ENCODE data around the gene IL4. TPM values are rescaled to one million over a fixed set of nuclear protein-coding genes. Genes with fewer than 3 reads are reported as not detected.

Gene IL4
- total and polyA plus RNA-seq, 2 experiments from 2014 or later = not detected

DNA sequence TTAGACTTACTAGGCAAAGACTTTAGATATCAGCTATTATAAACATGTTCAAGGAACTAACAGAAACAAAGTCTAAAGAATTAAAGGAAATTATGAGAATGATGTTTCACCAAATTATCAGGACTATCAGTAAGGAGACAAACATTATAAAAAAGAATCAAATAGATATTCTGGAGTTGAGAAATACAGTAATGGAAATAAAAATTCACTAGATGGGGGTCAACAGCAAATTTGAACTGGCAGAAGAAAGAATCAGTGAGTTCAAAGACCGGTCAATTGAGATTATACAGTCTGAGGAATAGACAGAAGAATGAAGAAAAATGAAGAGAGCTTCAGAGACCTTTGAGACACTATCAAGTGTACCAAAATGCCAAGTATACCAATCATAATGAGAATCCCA, 25.4 kb upstream of the IL4 start (continued):
- TF ChIP-seq ZNF114 (CRISPR knock-in tag; IDR thresholded peaks at IDR 0.05) = no peak
- TF ChIP-seq, protein P1, sequence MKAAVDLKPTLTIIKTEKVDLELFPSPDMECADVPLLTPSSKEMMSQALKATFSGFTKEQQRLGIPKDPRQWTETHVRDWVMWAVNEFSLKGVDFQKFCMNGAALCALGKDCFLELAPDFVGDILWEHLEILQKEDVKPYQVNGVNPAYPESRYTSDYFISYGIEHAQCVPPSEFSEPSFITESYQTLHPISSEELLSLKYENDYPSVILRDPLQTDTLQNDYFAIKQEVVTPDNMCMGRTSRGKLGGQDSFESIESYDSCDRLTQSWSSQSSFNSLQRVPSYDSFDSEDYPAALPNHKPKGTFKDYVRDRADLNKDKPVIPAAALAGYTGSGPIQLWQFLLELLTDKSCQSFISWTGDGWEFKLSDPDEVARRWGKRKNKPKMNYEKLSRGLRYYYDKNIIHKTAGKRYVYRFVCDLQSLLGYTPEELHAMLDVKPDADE (IDR thresholded peaks at IDR 0.05) = no peak
- no peak for TF ChIP-seq JUNB (IDR thresholded peaks at IDR 0.05; ENCODE audit: unreplicated experiment)

DNA sequence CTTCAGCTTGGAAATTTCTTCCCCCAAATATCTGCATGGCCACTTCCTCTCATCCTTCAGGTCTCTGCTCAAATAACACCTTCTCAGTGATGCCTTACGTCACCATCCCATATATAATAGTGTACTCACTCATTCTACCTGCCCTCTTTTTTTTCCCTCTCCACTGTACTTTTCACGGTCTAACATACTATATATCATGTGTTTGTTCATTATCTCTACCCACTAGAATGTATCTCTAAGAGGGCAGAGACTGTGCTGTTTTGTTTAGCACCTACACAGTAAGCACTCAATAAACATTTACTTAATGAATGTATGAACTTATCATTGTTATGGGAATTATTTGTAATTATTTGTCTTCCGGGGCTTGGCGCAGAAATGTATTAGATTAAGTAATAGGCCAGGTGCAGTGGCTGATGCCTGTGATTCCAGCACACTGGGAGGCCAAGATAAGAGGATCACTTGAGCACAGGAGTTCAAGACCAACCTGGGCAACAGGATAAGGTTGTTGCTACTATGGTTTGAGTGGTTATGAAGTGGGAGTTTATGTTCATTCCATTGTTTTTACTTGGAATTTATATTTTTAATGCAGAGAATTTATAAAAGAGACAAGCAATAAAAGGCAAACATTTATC, 21.8 kb upstream of the IL4 start:
- Histone ChIP-seq H3K27me3 (ENCODE audit: insufficient read depth) (peaks cover 32% of the 10 kb centered on the region), H4K20me1 (replicated peaks; ENCODE audit: insufficient read depth) (no peaks in the 10 kb centered on the region), H3K4me1 (ENCODE audit: insufficient read depth) (no peaks in the 10 kb centered on the region; the same call in none of the 2 replicates), H3K79me2 (replicated peaks; ENCODE audit: insufficient read depth) (no peaks in the 10 kb centered on the region), H2AFZ (no peak overlapping the region), H3K9me2 (ENCODE audit: insufficient read depth) (no peaks in the 10 kb centered on the region), H3F3A (replicated peaks; ENCODE audit: low read depth) (no peaks in the 10 kb centered on the region), H3K4me2 (no peak overlapping the region), H3K4me3 (no peak overlapping the region), H3K36me3 (ENCODE audit: insufficient read depth) (0 out of 2 replicates have a peak, but pooled peaks cover 4% of the 10 kb centered on the region), H3K27ac (ENCODE audit: low read depth) (no peak overlapping the region)
- DNase-seq (ENCODE audit: low spot score) (no peak), ATAC-seq (no peak)
- peaks cover 13% of the 10 kb centered on the region; the same call in 1 of the 3 replicates for H3K36me3 Mint-ChIP-seq (ENCODE audit: low read depth)
- no peak overlapping the region for H3K27ac Mint-ChIP-seq
- peaks cover 32% of the 10 kb centered on the region for H3K27me3 Mint-ChIP-seq (ENCODE audit: insufficient read depth, low read depth, poor library complexity)
- H3K4me3 Mint-ChIP-seq = no peak overlapping the region
- peaks cover 6% of the 10 kb centered on the region; the same call in 1 of the 3 replicates for H3K4me1 Mint-ChIP-seq
- peaks cover 11% of the 10 kb centered on the region; the same call in 2 of the 3 replicates for H3K9me3 Mint-ChIP-seq
- TF ChIP-seq ZNF114 (CRISPR knock-in tag; IDR thresholded peaks at IDR 0.05) = no peak
- TF ChIP-seq, protein P1 (IDR thresholded peaks at IDR 0.05) = no peak
- no peak for TF ChIP-seq POLR2AphosphoS5 (IDR thresholded peaks at IDR 0.05; ENCODE audit: low read depth)
- no peak for TF ChIP-seq EZH2 (IDR thresholded peaks at IDR 0.05; ENCODE audit: low read depth, unreplicated experiment)
- no peak for TF ChIP-seq CREB1 (CRISPR knock-in tag; IDR thresholded peaks at IDR 0.05; ENCODE audit: low read depth)
- TF ChIP-seq STAT1 (IDR thresholded peaks at IDR 0.05; ENCODE audit: unreplicated experiment) = no peak
- TF ChIP-seq JUNB (IDR thresholded peaks at IDR 0.05; ENCODE audit: unreplicated experiment) = no peak
- TF ChIP-seq ZNF331 (CRISPR knock-in tag; IDR thresholded peaks at IDR 0.05; ENCODE audit: low read depth) = no peak
- TF ChIP-seq, protein P2, sequence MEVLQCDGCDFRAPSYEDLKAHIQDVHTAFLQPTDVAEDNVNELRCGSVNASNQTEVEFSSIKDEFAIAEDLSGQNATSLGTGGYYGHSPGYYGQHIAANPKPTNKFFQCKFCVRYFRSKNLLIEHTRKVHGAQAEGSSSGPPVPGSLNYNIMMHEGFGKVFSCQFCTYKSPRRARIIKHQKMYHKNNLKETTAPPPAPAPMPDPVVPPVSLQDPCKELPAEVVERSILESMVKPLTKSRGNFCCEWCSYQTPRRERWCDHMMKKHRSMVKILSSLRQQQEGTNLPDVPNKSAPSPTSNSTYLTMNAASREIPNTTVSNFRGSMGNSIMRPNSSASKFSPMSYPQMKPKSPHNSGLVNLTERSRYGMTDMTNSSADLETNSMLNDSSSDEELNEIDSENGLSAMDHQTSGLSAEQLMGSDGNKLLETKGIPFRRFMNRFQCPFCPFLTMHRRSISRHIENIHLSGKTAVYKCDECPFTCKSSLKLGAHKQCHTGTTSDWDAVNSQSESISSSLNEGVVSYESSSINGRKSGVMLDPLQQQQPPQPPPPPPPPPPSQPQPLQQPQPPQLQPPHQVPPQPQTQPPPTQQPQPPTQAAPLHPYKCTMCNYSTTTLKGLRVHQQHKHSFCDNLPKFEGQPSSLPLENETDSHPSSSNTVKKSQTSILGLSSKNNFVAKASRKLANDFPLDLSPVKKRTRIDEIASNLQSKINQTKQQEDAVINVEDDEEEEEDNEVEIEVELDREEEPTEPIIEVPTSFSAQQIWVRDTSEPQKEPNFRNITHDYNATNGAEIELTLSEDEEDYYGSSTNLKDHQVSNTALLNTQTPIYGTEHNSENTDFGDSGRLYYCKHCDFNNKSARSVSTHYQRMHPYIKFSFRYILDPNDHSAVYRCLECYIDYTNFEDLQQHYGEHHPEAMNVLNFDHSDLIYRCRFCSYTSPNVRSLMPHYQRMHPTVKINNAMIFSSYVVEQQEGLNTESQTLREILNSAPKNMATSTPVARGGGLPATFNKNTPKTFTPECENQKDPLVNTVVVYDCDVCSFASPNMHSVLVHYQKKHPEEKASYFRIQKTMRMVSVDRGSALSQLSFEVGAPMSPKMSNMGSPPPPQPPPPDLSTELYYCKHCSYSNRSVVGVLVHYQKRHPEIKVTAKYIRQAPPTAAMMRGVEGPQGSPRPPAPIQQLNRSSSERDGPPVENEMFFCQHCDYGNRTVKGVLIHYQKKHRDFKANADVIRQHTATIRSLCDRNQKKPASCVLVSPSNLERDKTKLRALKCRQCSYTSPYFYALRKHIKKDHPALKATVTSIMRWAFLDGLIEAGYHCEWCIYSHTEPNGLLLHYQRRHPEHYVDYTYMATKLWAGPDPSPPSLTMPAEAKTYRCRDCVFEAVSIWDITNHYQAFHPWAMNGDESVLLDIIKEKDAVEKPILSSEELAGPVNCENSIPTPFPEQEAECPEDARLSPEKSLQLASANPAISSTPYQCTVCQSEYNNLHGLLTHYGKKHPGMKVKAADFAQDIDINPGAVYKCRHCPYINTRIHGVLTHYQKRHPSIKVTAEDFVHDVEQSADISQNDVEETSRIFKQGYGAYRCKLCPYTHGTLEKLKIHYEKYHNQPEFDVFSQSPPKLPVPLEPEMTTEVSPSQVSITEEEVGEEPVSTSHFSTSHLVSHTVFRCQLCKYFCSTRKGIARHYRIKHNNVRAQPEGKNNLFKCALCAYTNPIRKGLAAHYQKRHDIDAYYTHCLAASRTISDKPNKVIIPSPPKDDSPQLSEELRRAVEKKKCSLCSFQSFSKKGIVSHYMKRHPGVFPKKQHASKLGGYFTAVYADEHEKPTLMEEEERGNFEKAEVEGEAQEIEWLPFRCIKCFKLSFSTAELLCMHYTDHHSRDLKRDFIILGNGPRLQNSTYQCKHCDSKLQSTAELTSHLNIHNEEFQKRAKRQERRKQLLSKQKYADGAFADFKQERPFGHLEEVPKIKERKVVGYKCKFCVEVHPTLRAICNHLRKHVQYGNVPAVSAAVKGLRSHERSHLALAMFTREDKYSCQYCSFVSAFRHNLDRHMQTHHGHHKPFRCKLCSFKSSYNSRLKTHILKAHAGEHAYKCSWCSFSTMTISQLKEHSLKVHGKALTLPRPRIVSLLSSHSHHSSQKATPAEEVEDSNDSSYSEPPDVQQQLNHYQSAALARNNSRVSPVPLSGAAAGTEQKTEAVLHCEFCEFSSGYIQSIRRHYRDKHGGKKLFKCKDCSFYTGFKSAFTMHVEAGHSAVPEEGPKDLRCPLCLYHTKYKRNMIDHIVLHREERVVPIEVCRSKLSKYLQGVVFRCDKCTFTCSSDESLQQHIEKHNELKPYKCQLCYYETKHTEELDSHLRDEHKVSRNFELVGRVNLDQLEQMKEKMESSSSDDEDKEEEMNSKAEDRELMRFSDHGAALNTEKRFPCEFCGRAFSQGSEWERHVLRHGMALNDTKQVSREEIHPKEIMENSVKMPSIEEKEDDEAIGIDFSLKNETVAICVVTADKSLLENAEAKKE (CRISPR knock-in tag; IDR thresholded peaks at IDR 0.05) = no peak
- no peak for TF ChIP-seq NANOG (IDR thresholded peaks at IDR 0.05; ENCODE audit: borderline replicate concordance)
- no peak for TF ChIP-seq EZH2phosphoT487 (IDR thresholded peaks at IDR 0.05; ENCODE audit: unreplicated experiment)
- TF ChIP-seq, protein P3, sequence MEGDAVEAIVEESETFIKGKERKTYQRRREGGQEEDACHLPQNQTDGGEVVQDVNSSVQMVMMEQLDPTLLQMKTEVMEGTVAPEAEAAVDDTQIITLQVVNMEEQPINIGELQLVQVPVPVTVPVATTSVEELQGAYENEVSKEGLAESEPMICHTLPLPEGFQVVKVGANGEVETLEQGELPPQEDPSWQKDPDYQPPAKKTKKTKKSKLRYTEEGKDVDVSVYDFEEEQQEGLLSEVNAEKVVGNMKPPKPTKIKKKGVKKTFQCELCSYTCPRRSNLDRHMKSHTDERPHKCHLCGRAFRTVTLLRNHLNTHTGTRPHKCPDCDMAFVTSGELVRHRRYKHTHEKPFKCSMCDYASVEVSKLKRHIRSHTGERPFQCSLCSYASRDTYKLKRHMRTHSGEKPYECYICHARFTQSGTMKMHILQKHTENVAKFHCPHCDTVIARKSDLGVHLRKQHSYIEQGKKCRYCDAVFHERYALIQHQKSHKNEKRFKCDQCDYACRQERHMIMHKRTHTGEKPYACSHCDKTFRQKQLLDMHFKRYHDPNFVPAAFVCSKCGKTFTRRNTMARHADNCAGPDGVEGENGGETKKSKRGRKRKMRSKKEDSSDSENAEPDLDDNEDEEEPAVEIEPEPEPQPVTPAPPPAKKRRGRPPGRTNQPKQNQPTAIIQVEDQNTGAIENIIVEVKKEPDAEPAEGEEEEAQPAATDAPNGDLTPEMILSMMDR (conservative IDR thresholded peaks at IDR 0.05; ENCODE audit: low read depth in 2 of 2) = no peak
